ENCODE results near the gene ATP5ME. TPM values are rescaled to one million over a fixed set of nuclear protein-coding genes. Genes with fewer than 3 reads are reported as not detected.
"Not testable (repeated sequence)": the region's sequence is repeated elsewhere in the genome, so short reads cannot be mapped to it uniquely, and the experiment has no call there.

Gene ATP5ME
- total RNA-seq, 2 donors from 2014 or later, result 20.2 to 37.9 TPM

DNA sequence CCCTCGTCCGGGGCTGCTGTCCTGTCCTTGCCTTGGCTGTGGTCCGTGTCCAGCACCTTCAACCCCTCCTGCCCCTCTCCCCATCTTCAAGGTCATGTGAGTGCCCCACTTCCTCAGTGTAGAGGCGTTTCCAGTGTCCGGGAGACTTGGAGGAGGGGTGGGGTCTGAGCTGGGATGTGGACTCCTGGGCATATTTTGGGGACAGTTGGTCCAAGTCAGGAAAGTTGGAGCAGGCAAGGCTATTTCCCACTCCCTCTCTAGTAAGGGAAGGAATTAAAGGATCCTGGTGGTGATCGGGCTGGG is 34.5 kb upstream of the ATP5ME start:
- Histone ChIP-seq H3K9me3 (no peaks in the 10 kb centered on the region), H3K4me3 (no peak overlapping the region), H3K27me3 (no peaks in the 10 kb centered on the region), H3K4me1 (peaks cover 34% of the 10 kb centered on the region), H3K36me3 (replicated peaks in 1 of 2; ENCODE audit: insufficient read depth in 1 of 2, low read depth in 2 of 2) (no peaks in the 10 kb centered on the region), H3K27ac (no peak overlapping the region)
- DNase-seq (no peak), ATAC-seq (no peak)
- WGBS, 2 donors, result 83 to 100% methylated on average over 3 to 6 of the region's 6 CpGs
- intact Hi-C loops (cut with DNase I), result no loop called here
- no peak for TF ChIP-seq POLR2A (IDR thresholded peaks at IDR 0.05)
- TF ChIP-seq, protein P1, sequence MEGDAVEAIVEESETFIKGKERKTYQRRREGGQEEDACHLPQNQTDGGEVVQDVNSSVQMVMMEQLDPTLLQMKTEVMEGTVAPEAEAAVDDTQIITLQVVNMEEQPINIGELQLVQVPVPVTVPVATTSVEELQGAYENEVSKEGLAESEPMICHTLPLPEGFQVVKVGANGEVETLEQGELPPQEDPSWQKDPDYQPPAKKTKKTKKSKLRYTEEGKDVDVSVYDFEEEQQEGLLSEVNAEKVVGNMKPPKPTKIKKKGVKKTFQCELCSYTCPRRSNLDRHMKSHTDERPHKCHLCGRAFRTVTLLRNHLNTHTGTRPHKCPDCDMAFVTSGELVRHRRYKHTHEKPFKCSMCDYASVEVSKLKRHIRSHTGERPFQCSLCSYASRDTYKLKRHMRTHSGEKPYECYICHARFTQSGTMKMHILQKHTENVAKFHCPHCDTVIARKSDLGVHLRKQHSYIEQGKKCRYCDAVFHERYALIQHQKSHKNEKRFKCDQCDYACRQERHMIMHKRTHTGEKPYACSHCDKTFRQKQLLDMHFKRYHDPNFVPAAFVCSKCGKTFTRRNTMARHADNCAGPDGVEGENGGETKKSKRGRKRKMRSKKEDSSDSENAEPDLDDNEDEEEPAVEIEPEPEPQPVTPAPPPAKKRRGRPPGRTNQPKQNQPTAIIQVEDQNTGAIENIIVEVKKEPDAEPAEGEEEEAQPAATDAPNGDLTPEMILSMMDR (IDR thresholded peaks at IDR 0.05), result no peak

DNA sequence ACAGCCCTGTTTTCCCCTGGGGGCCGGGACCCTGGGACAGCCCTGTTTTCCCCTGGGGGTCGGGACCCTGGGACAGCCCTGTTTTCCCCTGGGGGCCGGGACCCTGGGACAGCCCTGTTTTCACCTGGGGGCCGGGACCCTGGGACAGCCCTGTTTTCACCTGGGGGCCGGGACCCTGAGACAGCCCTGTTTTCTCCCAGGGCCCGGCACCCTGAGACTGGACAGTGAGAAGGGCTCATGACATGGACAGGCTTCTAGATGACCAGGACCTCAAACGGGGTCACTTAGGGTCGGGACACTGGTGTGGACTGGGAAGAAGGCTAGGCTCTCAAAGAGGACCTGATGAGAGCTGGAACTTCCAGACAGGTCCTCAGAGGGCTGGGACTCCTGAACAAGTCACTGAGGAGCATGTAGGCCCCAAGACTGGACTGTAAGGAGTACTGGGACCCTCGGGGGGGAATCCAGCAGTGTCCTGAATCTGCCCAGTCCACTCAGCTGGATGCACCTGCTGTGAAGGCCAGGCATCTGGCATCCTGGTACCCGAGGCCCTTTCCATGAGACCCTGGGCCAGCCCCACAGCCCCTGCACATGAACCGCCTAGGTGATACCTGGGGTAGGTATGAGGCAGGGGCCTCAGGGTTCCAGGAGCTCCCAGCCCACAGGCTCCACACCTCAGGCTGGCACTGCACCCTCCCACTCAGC is 34.0 kb upstream of the ATP5ME start:
- intact Hi-C loops (cut with DNase I), result no loop called here
- TF ChIP-seq POLR2A (IDR thresholded peaks at IDR 0.05), result no peak
- TF ChIP-seq, protein P1 (IDR thresholded peaks at IDR 0.05), result no peak
- DNase-seq, result no peak
- Histone ChIP-seq H3K27ac (no peak overlapping the region), H3K27me3 (no peaks in the 10 kb centered on the region), H3K4me3 (no peak overlapping the region), H3K9me3 (no peaks in the 10 kb centered on the region), H3K36me3 (replicated peaks in 1 of 2; ENCODE audit: insufficient read depth in 1 of 2, low read depth in 2 of 2) (no peaks in the 10 kb centered on the region), H3K4me1 (peaks cover 34% of the 10 kb centered on the region)
- ATAC-seq, result no peak
- WGBS, 2 donors, result 87 to 91% methylated on average over 3 to 10 of the region's 11 CpGs

- WGBS, 2 donors, result 25 to 57% methylated on average over 4 to 14 of the region's 21 CpGs
- no peak for DNase-seq
- Histone ChIP-seq H3K9me3 (no peaks in the 10 kb centered on the region), H3K27me3 (no peaks in the 10 kb centered on the region), H3K4me3 (no peak overlapping the region), H3K27ac (peak overlapping the region in 1 of 4 donors; percentile 34), H3K4me1 (peaks cover 34% of the 10 kb centered on the region), H3K36me3 (replicated peaks in 1 of 2; ENCODE audit: insufficient read depth in 1 of 2, low read depth in 2 of 2) (no peaks in the 10 kb centered on the region)
- TF ChIP-seq, protein P1 (IDR thresholded peaks at IDR 0.05), result no peak
- TF ChIP-seq POLR2A (IDR thresholded peaks at IDR 0.05), result no peak
- no peak for ATAC-seq
- intact Hi-C loops (cut with DNase I), result no loop called here
Observed at GRCh38 chr4:706834-707598, 32.9 kb upstream of the ATP5ME start.

GRCh38 chr4:706083-706633 is 32.1 kb upstream of the ATP5ME start:
- 0% methylated on average over 21 of the region's 21 CpGs; no CpG with 5 or more reads in 1 of the 2 donors for WGBS, 2 donors

GRCh38 chr4:705278-706082 is 31.4 kb upstream of the ATP5ME start, which contains the start of gene PCGF3:
PCGF3 (plus strand) TSS chr4:705832; CDS start chr4:733681, 27,849 bp downstream.
- peak; percentile 98 for ATAC-seq
- Histone ChIP-seq H3K36me3 (replicated peaks in 1 of 2; ENCODE audit: insufficient read depth in 1 of 2, low read depth in 2 of 2) (no peaks in the 10 kb centered on the region), H3K27me3 (no peaks in the 10 kb centered on the region), H3K27ac (peak within 1 kb of the TSS; percentile 33 to 84 (median 78)), H3K4me3 (peak within 1 kb of the TSS; percentile 86 to 88), H3K9me3 (no peaks in the 10 kb centered on the region), H3K4me1 (peaks cover 34% of the 10 kb centered on the region)
- 4 to 15% methylated on average over 8 to 60 of the region's 82 CpGs for WGBS, 2 donors
- peak; percentile 47 to 69 (median 61) for TF ChIP-seq POLR2A (IDR thresholded peaks at IDR 0.05)
- TF ChIP-seq, protein P1 (IDR thresholded peaks at IDR 0.05), result no peak
- DNase-seq, result peak; percentile 96 to 98 (median 97)
- intact Hi-C loops (cut with DNase I), result no loop called here

More at GRCh38 chr4:706083-706633, 32.1 kb upstream of the ATP5ME start:
- Histone ChIP-seq H3K4me3 (peak overlapping the region; percentile 86 to 88), H3K4me1 (peaks cover 34% of the 10 kb centered on the region), H3K27ac (peak overlapping the region; percentile 30 to 84 (median 78))
- intact Hi-C loops (cut with DNase I); H3K9me3 ChIP-seq; DNase-seq; H3K36me3 ChIP-seq (replicated peaks in 1 of 2; ENCODE audit: insufficient read depth in 1 of 2, low read depth in 2 of 2); H3K27me3 ChIP-seq; ATAC-seq: not testable (repeated sequence)

Data from body of pancreas (tissue), 4 donors.